Central memory CD8-positive, alpha-beta T cell (primary cell): ENCODE data around the gene HINT3.
"Not testable (repeated sequence)": the region's sequence is repeated elsewhere in the genome, so short reads cannot be mapped to it uniquely, and the experiment has no call there.

Experiments used
- ATAC-seq: fragments of 150-1000 bp; cut with Tn5 transposase; replicated peaks from 2 replicates; pipeline ENCODE4 v1.10.0; 2022; ENCODE audit warnings: mild to moderate bottlenecking, moderate FRiP score, moderate number of reproducible peaks; ENCODE audit not compliant: poor library complexity, severe bottlenecking; ENCODE audit errors: extremely low read depth
- DNase-seq, 2 donors: peaks; one replicate each; pipeline ENCODE4 v3.0.0; 2021; ENCODE audit warnings: low spot score in 2 of 2
- H3K27ac Mint-ChIP-seq: one replicate; pipeline ENCODE4 v1.8.0; 2022; ENCODE audit warnings: low read depth, mild to moderate bottlenecking, moderate library complexity, mixed read lengths
- H3K27me3 Mint-ChIP-seq: one replicate; pipeline ENCODE4 v1.8.0; 2022; ENCODE audit warnings: mixed read lengths
- H3K36me3 Mint-ChIP-seq: one replicate; pipeline ENCODE4 v1.8.0; 2022; ENCODE audit warnings: mild to moderate bottlenecking, moderate library complexity, mixed read lengths; ENCODE audit not compliant: insufficient read depth
- H3K4me1 Mint-ChIP-seq: one replicate; pipeline ENCODE4 v1.8.0; 2022; ENCODE audit warnings: mixed read lengths
- H3K4me3 Mint-ChIP-seq: one replicate; pipeline ENCODE4 v1.8.0; 2022; ENCODE audit warnings: mild to moderate bottlenecking, moderate library complexity, mixed read lengths
- H3K9me3 Mint-ChIP-seq: one replicate; pipeline ENCODE4 v1.8.0; 2022; ENCODE audit warnings: mixed read lengths

Gene HINT3

GRCh38 chr6:125924697-125925358 lies 31.7 kb upstream of the HINT3 start:
- H3K36me3 Mint-ChIP-seq = peaks cover 45% of the 10 kb centered on the region
- H3K9me3 Mint-ChIP-seq = no peaks in the 10 kb centered on the region
- no peaks in the 10 kb centered on the region for H3K27me3 Mint-ChIP-seq
- ATAC-seq (no peak), DNase-seq (no peak)
- H3K27ac Mint-ChIP-seq = no peak overlapping the region
- H3K4me3 Mint-ChIP-seq = no peak overlapping the region
- no peaks in the 10 kb centered on the region for H3K4me1 Mint-ChIP-seq

- no peak for ATAC-seq
- Mint-ChIP-seq H3K27ac (no peak overlapping the region), H3K36me3 (peaks cover 41% of the 10 kb centered on the region), H3K4me3 (no peak overlapping the region), H3K9me3 (no peaks in the 10 kb centered on the region), H3K4me1 (no peaks in the 10 kb centered on the region), H3K27me3 (no peaks in the 10 kb centered on the region)
- DNase-seq = no peak
Measured at GRCh38 chr6:125926711-125927110, 29.9 kb upstream of the HINT3 start.

GRCh38 chr6:125927761-125928160 lies 28.8 kb upstream of the HINT3 start:
- DNase-seq = no peak
- no peaks in the 10 kb centered on the region for H3K9me3 Mint-ChIP-seq
- peaks cover 35% of the 10 kb centered on the region for H3K36me3 Mint-ChIP-seq
- H3K4me1 Mint-ChIP-seq = no peaks in the 10 kb centered on the region
- H3K4me3 Mint-ChIP-seq = no peak overlapping the region
- no peak for ATAC-seq
- H3K27ac Mint-ChIP-seq = no peak overlapping the region
- H3K27me3 Mint-ChIP-seq = no peaks in the 10 kb centered on the region

- Mint-ChIP-seq H3K27ac (no peak overlapping the region), H3K4me3 (no peak overlapping the region), H3K9me3 (no peaks in the 10 kb centered on the region), H3K4me1 (no peaks in the 10 kb centered on the region), H3K27me3 (no peaks in the 10 kb centered on the region), H3K36me3 (peaks cover 21% of the 10 kb centered on the region)
- no peak for DNase-seq
- no peak for ATAC-seq
Measured at GRCh38 chr6:125930765-125931418, 25.7 kb upstream of the HINT3 start.

- Mint-ChIP-seq H3K27ac (no peak overlapping the region), H3K27me3 (no peaks in the 10 kb centered on the region), H3K9me3 (no peaks in the 10 kb centered on the region), H3K36me3 (peaks cover 19% of the 10 kb centered on the region), H3K4me3 (no peak overlapping the region), H3K4me1 (no peaks in the 10 kb centered on the region)
- no peak for ATAC-seq
- DNase-seq = no peak
Measured at GRCh38 chr6:125931733-125932450, 24.7 kb upstream of the HINT3 start.

- Mint-ChIP-seq H3K27me3 (no peaks in the 10 kb centered on the region), H3K4me3 (no peak overlapping the region), H3K4me1 (no peaks in the 10 kb centered on the region), H3K27ac (no peak overlapping the region), H3K9me3 (no peaks in the 10 kb centered on the region), H3K36me3 (peaks cover 17% of the 10 kb centered on the region)
- DNase-seq = no peak
- no peak for ATAC-seq
Measured at GRCh38 chr6:125932451-125932795, 24.1 kb upstream of the HINT3 start.

- not testable (repeated sequence) for H3K9me3 Mint-ChIP-seq, H3K27ac Mint-ChIP-seq, DNase-seq, H3K36me3 Mint-ChIP-seq, ATAC-seq, H3K4me1 Mint-ChIP-seq, H3K4me3 Mint-ChIP-seq
- H3K27me3 Mint-ChIP-seq = peaks cover 16% of the 10 kb centered on the region
Measured at GRCh38 chr6:125935520-125935919, 21.1 kb upstream of the HINT3 start.

- ATAC-seq (no peak), DNase-seq (no peak)
- Mint-ChIP-seq H3K27ac (no peak overlapping the region), H3K27me3 (peaks cover 28% of the 10 kb centered on the region), H3K4me1 (no peaks in the 10 kb centered on the region), H3K4me3 (no peak overlapping the region), H3K36me3 (no peaks in the 10 kb centered on the region), H3K9me3 (no peaks in the 10 kb centered on the region)
Measured at GRCh38 chr6:125939026-125939425, 17.5 kb upstream of the HINT3 start.

- Mint-ChIP-seq H3K4me3 (no peak overlapping the region), H3K9me3 (no peaks in the 10 kb centered on the region), H3K27ac (no peak overlapping the region), H3K27me3 (peaks cover 28% of the 10 kb centered on the region), H3K36me3 (no peaks in the 10 kb centered on the region), H3K4me1 (no peaks in the 10 kb centered on the region)
- ATAC-seq = no peak
- DNase-seq = no peak
Measured at GRCh38 chr6:125939791-125940190, 16.8 kb upstream of the HINT3 start.

GRCh38 chr6:125940247-125941041 lies 16.1 kb upstream of the HINT3 start:
- Mint-ChIP-seq H3K27me3 (peaks cover 28% of the 10 kb centered on the region), H3K9me3 (no peaks in the 10 kb centered on the region), H3K36me3 (no peaks in the 10 kb centered on the region), H3K27ac (no peak overlapping the region), H3K4me3 (no peak overlapping the region), H3K4me1 (no peaks in the 10 kb centered on the region)
- DNase-seq = no peak
- no peak for ATAC-seq

- no peaks in the 10 kb centered on the region for H3K36me3 Mint-ChIP-seq
- DNase-seq (no peak), ATAC-seq (no peak)
- H3K27me3 Mint-ChIP-seq = peaks cover 28% of the 10 kb centered on the region
- H3K9me3 Mint-ChIP-seq = no peaks in the 10 kb centered on the region
- H3K4me1 Mint-ChIP-seq = no peaks in the 10 kb centered on the region
- H3K27ac Mint-ChIP-seq = no peak overlapping the region
- H3K4me3 Mint-ChIP-seq = no peak overlapping the region
Measured at GRCh38 chr6:125942672-125943527, 13.7 kb upstream of the HINT3 start.
